ACC112 (cell line): ENCODE measurements around the gene C8A.

Experiments
- H2AFZ ChIP-seq: fragments of 200-600 bp; sonication (generic); one replicate; pipeline ENCODE4 v1.6.0; 2017; ENCODE audit warnings: antibody characterized with exemption, low read length; ENCODE audit not compliant: unreplicated experiment
- H3K27ac ChIP-seq: fragments of 200-600 bp; sonication (generic); 2 replicates; pipeline ENCODE4 v1.5.1; 2014; ENCODE audit warnings: low read depth, mild to moderate bottlenecking, antibody characterized with exemption, low read length, moderate library complexity
- H3K27me3 ChIP-seq: fragments of 200-600 bp; sonication (generic); 2 replicates; pipeline ENCODE4 v1.6.1; 2014; ENCODE audit warnings: mild to moderate bottlenecking, antibody characterized with exemption, low read length, moderate library complexity, mixed read lengths; ENCODE audit not compliant: insufficient read depth
- H3K36me3 ChIP-seq: fragments of 200-600 bp; sonication (generic); 2 replicates; pipeline ENCODE4 v1.6.1; 2016; ENCODE audit warnings: mild to moderate bottlenecking, antibody characterized with exemption, low read length, moderate library complexity, mixed read lengths; ENCODE audit not compliant: insufficient read depth
- H3K4me1 ChIP-seq: fragments of 200-600 bp; sonication (generic); one replicate; pipeline ENCODE4 v1.6.1; 2016; ENCODE audit warnings: low read length, mixed read lengths; ENCODE audit not compliant: insufficient read depth, unreplicated experiment, control insufficient read depth
- H3K4me3 ChIP-seq: fragments of 200-600 bp; sonication (generic); 2 replicates; pipeline ENCODE4 v1.5.1; 2014; ENCODE audit warnings: mild to moderate bottlenecking, low read depth, low read length
- H3K79me2 ChIP-seq: fragments of 200-600 bp; sonication (generic); one replicate; pipeline ENCODE4 v1.6.0; 2016; ENCODE audit warnings: low read length; ENCODE audit not compliant: control insufficient read depth, unreplicated experiment, insufficient read depth

Gene C8A

GRCh38 chr1:56881417-56881816 is 26.8 kb downstream of the C8A start:
- H3K27me3 ChIP-seq, result no peaks in the 10 kb centered on the region
- H3K79me2 ChIP-seq, result no peaks in the 10 kb centered on the region
- H3K4me1 ChIP-seq, result no peaks in the 10 kb centered on the region
- H3K4me3 ChIP-seq, result no peak overlapping the region
- H3K36me3 ChIP-seq, result no peaks in the 10 kb centered on the region
- no peak overlapping the region for H3K27ac ChIP-seq
- no peak overlapping the region for H2AFZ ChIP-seq

GRCh38 chr1:56890229-56890628 is 35.6 kb downstream of the C8A start:
- Histone ChIP-seq H3K79me2 (no peaks in the 10 kb centered on the region), H3K4me1 (no peaks in the 10 kb centered on the region), H3K36me3 (no peaks in the 10 kb centered on the region), H2AFZ (no peak overlapping the region), H3K27me3 (no peaks in the 10 kb centered on the region; the same call in 1 of the 2 replicates), H3K27ac (no peak overlapping the region), H3K4me3 (no peak overlapping the region)

- Histone ChIP-seq H3K36me3 (no peaks in the 10 kb centered on the region), H3K4me1 (peaks cover 5% of the 10 kb centered on the region), H2AFZ (no peak overlapping the region), H3K27ac (no peak overlapping the region), H3K4me3 (no peak overlapping the region), H3K79me2 (no peaks in the 10 kb centered on the region), H3K27me3 (no peaks in the 10 kb centered on the region; the same call in 1 of the 2 replicates)
Observed at GRCh38 chr1:56894014-56894413, 39.4 kb downstream of the C8A start.

GRCh38 chr1:56897150-56898004 is 42.8 kb downstream of the C8A start:
- H2AFZ ChIP-seq, result no peak overlapping the region
- no peaks in the 10 kb centered on the region for H3K27me3 ChIP-seq
- H3K4me3 ChIP-seq, result no peak overlapping the region
- H3K79me2 ChIP-seq, result no peaks in the 10 kb centered on the region
- no peaks in the 10 kb centered on the region for H3K36me3 ChIP-seq
- H3K4me1 ChIP-seq, result peaks cover 5% of the 10 kb centered on the region
- H3K27ac ChIP-seq, result peak overlapping the region; percentile 45; the same call in 1 of the 2 replicates

- Histone ChIP-seq H3K27me3 (no peaks in the 10 kb centered on the region), H3K4me1 (peaks cover 5% of the 10 kb centered on the region), H3K36me3 (no peaks in the 10 kb centered on the region), H2AFZ (no peak overlapping the region), H3K79me2 (no peaks in the 10 kb centered on the region), H3K27ac (no peak overlapping the region), H3K4me3 (no peak overlapping the region)
Observed at GRCh38 chr1:56898005-56898373, 43.4 kb downstream of the C8A start.

GRCh38 chr1:56898879-56899278 is 44.3 kb downstream of the C8A start:
- H3K36me3 ChIP-seq, result no peaks in the 10 kb centered on the region
- no peak overlapping the region for H3K27ac ChIP-seq
- no peaks in the 10 kb centered on the region for H3K27me3 ChIP-seq
- H3K79me2 ChIP-seq, result no peaks in the 10 kb centered on the region
- H3K4me3 ChIP-seq, result no peak overlapping the region
- peaks cover 5% of the 10 kb centered on the region for H3K4me1 ChIP-seq
- H2AFZ ChIP-seq, result no peak overlapping the region

- H2AFZ ChIP-seq, result no peak overlapping the region
- peaks cover 5% of the 10 kb centered on the region for H3K4me1 ChIP-seq
- H3K79me2 ChIP-seq, result no peaks in the 10 kb centered on the region
- no peak overlapping the region for H3K4me3 ChIP-seq
- H3K27me3 ChIP-seq, result no peaks in the 10 kb centered on the region
- H3K27ac ChIP-seq, result no peak overlapping the region
- H3K36me3 ChIP-seq, result no peaks in the 10 kb centered on the region
Observed at GRCh38 chr1:56901716-56902115, 47.1 kb downstream of the C8A start.

- no peak overlapping the region for H3K27ac ChIP-seq
- H3K27me3 ChIP-seq, result no peaks in the 10 kb centered on the region
- H3K36me3 ChIP-seq, result no peaks in the 10 kb centered on the region
- no peak overlapping the region for H2AFZ ChIP-seq
- H3K79me2 ChIP-seq, result no peaks in the 10 kb centered on the region
- no peak overlapping the region for H3K4me3 ChIP-seq
- H3K4me1 ChIP-seq, result no peaks in the 10 kb centered on the region
Observed at GRCh38 chr1:56903778-56904177, 49.2 kb downstream of the C8A start.

- H2AFZ ChIP-seq, result no peak overlapping the region
- H3K4me1 ChIP-seq, result no peaks in the 10 kb centered on the region
- H3K4me3 ChIP-seq, result no peak overlapping the region
- no peaks in the 10 kb centered on the region for H3K27me3 ChIP-seq
- H3K27ac ChIP-seq, result no peak overlapping the region
- H3K79me2 ChIP-seq, result no peaks in the 10 kb centered on the region
- H3K36me3 ChIP-seq, result no peaks in the 10 kb centered on the region
Observed at GRCh38 chr1:56904663-56905397, 50.2 kb downstream of the C8A start.

- Histone ChIP-seq H3K27me3 (no peaks in the 10 kb centered on the region), H3K4me3 (no peak overlapping the region), H3K79me2 (no peaks in the 10 kb centered on the region), H3K4me1 (no peaks in the 10 kb centered on the region), H2AFZ (no peak overlapping the region), H3K36me3 (no peaks in the 10 kb centered on the region), H3K27ac (no peak overlapping the region)
Observed at GRCh38 chr1:56905667-56906066, 51.1 kb downstream of the C8A start.
